NCI-H187 (cell line): ENCODE results near the gene SPIB.
A peak's percentile ranks its signal among the peaks of the same experiment; 100 is the strongest.
"Not testable (repeated sequence)": the region's sequence is repeated elsewhere in the genome, so short reads cannot be mapped to it uniquely, and the experiment has no call there.

Experiments used
- DNase-seq, 2 experiments: peaks; one replicate each; lab custom pipeline; 2025; lab: John Stamatoyannopoulos, UW

The SPIB gene

DNA sequence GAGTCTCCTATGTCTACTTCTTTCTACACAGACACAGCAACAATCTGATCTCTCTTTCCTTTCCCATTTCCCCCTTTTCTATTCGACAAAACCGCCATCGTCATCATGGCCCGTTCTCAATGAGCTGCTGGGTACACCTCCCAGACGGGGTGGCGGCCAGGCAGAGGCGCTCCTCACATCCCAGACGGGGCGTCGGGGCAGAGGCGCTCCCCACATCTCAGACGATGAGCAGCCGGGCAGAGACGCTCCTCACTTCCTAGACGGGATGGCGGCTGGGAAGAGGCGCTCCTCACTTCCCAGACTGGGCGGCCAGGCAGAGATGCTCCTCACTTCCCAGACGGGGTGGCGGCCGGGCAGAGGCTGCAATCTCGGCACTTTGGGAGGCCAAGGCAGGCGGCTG, 27.8 kb upstream of the SPIB start:
- not testable (repeated sequence) for DNase-seq

DNA sequence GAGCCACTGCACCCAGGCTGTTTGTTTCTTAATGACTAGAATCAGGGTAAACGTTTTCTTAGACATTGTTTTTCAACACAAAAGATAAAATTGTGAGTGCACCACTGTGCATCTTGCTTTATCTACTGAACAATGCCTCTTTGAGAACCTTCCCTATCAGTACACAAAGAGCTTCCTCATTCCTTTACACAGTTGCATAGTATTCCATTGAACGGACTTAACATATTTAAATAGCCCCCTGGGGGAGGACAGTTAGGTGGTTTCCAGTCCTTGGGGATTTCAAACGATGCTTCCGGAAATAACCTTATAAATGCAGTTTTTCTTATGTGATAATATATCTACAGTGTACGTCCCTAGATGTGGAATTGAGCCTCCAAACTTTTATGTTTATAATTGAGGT, 26.0 kb upstream of the SPIB start:
- no peak for DNase-seq

GRCh38 chr19:50393589-50393988, 25.1 kb upstream of the SPIB start:
- no peak for DNase-seq

GRCh38 chr19:50394017-50394416, 24.7 kb upstream of the SPIB start:
- DNase-seq: no peak

GRCh38 chr19:50398675-50399367, 19.9 kb upstream of the SPIB start:
- no peak for DNase-seq

DNA sequence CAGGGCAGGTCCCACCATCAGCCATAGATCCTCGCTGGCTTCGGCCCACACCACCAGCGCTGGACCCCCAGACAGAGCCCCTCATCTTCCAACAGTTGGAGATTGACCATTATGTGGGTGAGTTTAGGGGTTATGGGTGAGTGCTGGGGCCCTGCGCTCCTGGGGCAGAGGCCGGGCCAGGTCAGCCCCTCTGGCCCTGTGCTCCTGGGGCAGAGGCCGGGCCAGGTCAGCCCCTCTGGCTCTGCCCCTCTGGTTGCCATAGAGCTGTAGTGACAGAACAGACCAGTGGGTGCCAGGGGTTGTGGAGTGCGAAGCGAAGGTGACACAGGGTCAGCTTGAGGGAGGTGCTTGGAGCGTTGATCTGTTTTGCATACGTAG, 19.4 kb upstream of the SPIB start:
- no peak for DNase-seq

DNA sequence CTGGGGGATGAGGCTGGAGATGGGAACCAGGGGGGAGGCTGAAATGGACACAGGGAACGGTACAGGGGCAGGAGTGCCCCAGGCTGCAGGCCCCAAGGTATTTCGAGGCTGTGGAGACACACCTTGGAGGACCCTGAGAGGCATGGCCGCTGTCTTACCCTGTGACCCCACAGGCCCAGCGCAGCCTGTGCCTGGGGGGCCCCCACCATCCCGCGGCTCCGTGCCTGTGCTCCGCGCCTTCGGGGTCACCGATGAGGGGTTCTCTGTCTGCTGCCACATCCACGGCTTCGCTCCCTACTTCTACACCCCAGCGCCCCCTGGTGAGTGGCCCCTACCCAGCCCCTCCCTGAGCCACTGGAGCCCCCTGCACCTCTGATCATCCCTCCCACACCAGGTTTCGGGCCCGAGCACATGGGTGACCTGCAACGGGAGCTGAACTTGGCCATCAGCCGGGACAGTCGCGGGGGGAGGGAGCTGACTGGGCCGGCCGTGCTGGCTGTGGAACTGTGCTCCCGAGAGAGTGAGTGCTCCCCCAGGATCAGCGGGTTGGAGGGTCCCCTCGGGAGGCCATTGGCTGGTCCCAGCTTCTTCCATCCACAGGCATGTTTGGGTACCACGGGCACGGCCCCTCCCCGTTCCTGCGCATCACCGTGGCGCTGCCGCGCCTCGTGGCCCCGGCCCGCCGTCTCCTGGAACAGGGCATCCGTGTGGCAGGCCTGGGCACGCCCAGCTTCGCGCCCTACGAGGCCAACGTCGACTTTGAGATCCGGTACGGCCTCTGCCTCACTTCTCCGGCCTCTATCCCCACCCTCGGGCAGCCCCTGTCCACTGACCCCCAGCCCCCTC, 16.9 kb upstream of the SPIB start:
- no peak for DNase-seq

- no peak for DNase-seq
Measured at GRCh38 chr19:50402544-50403301, 16.0 kb upstream of the SPIB start.

- no peak for DNase-seq
Measured at GRCh38 chr19:50406156-50406820, 12.4 kb upstream of the SPIB start.

- DNase-seq: no peak
Measured at GRCh38 chr19:50406829-50407228, 11.9 kb upstream of the SPIB start.

DNA sequence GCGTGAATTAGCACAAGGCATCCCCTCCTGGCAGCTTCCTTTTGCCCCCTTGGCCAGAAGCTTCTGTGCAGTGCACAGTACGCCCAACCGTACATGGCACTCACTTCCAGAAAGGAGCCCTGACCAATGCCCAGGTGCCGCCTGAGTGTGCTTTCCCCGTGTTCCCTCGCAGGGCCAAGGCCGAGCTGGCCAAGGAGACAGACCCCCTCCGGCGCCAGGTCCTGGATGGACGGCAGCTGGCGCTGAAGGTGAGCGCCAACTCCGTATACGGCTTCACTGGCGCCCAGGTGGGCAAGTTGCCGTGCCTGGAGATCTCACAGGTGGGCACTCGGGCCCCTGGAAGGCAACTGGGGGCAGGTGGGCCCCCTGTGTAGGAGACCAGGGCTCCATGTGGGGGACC, 9.4 kb upstream of the SPIB start:
- no peak for DNase-seq

DNA sequence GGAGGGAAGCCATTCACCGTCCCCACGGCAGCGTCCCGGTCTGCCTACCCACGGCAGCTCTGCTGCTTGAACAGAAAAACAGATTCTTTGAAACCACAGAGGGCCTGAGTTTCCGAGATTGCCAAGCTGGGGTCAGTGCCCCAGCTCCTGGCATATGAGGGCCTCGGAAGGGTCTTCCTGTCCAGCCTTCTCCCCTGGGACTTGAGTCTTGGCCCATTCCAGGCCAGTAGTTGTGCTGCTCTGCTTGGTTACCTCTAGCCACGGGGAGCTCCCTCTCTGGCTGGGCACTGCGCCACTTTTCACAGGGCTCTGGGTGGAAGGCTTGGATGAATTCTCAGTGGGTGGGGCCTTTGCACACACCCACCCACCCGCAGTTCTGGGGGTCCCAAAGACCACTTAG, 8.6 kb upstream of the SPIB start:
- no peak for DNase-seq

GRCh38 chr19:50412419-50412818, 6.3 kb upstream of the SPIB start:
- DNase-seq: no peak

GRCh38 chr19:50413096-50413495, 5.6 kb upstream of the SPIB start:
- DNase-seq: no peak

DNA sequence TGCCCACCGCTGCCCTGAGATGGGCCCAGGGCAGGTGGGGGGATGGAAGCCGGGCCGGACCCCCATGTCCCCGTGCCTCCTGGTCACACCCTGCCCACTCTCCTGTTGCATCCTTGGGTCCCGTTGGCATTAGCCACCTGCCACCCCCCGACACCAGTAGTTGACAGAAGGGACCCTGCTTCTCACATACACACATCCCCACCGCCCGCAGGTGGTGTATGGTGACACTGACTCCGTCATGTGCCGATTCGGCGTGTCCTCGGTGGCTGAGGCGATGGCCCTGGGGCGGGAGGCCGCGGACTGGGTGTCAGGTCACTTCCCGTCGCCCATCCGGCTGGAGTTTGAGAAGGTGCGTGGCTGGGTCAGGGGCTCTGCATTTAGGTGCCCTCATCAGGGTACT, 5.2 kb upstream of the SPIB start:
- no peak for DNase-seq

- DNase-seq: peak in 1 of 2 experiments; percentile 10
Measured at GRCh38 chr19:50414864-50415660, 3.7 kb upstream of the SPIB start.

- no peak for DNase-seq
Measured at GRCh38 chr19:50415661-50416033, 3.1 kb upstream of the SPIB start.

- no peak for DNase-seq
Measured at GRCh38 chr19:50416034-50416977, 2.4 kb upstream of the SPIB start.

DNA sequence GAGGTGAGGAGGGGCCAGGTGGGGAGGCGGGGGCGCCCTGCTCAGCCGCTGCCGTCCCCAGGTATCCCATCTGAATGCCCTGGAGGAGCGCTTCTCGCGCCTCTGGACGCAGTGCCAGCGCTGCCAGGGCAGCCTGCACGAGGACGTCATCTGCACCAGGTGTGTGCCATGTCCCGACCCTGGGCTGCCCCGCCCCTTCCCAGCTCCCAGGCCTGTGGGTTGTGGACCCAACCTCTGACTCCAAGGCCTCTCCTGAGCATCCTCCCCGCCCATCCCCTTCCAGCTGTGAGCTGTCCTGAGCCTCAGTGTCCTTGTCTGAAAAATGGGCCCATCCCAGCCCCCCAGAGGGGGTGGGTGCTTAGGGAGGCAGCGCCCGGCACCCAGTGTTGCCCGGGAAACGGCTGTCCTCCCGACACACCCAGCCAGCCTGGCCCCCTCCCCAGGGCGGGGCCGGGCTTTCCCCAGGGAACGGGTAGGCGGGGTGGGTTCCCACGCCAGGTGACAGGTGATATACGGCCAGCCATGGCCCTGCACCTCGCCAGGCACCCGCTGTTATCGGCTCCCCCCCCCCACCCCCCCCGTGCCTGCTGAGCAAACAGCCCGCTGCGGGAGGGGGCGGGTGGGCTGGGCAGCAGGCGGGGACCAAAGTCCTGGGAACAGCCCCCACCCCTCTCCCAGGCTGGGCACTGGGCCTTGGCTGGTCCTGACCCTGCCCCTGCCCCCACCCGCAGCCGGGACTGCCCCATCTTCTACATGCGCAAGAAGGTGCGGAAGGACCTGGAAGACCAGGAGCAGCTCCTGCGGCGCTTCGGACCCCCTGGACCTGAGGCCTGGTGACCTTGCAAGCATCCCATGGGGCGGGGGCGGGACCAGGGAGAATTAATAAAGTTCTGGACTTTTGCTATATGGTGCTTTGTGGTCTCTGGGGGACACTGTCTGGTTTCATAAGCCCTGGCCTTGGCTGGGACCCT, 1.3 kb upstream of the SPIB start:
- no peak for DNase-seq
